ENCODE measurements around the gene USP53.

USP53 gene

GRCh38 chr4:119233750-119234149, 21.2 kb downstream of the USP53 start:
- no peak overlapping the region for H3K4me3 ChIP-seq (ENCODE audit: low read length)
- no peak for DNase-seq (ENCODE audit: low read depth)
- TF ChIP-seq CTCF (conservative IDR thresholded peaks at IDR 0.05; ENCODE audit: low read depth, low read length): no peak

GRCh38 chr4:119237201-119237600, 24.7 kb downstream of the USP53 start:
- no peak for TF ChIP-seq CTCF (conservative IDR thresholded peaks at IDR 0.05; ENCODE audit: low read depth, low read length)
- no peak for DNase-seq (ENCODE audit: low read depth)
- no peak overlapping the region for H3K4me3 ChIP-seq (ENCODE audit: low read length)

- TF ChIP-seq CTCF (conservative IDR thresholded peaks at IDR 0.05; ENCODE audit: low read depth, low read length): no peak
- DNase-seq (ENCODE audit: low read depth): no peak
- H3K4me3 ChIP-seq (ENCODE audit: low read length): no peak overlapping the region
Observed at GRCh38 chr4:119237642-119238041, 25.1 kb downstream of the USP53 start.

- DNase-seq (ENCODE audit: low read depth): no peak
- no peak for TF ChIP-seq CTCF (conservative IDR thresholded peaks at IDR 0.05; ENCODE audit: low read depth, low read length)
- H3K4me3 ChIP-seq (ENCODE audit: low read length): no peak overlapping the region
Observed at GRCh38 chr4:119238068-119238722, 25.7 kb downstream of the USP53 start.

- no peak overlapping the region for H3K4me3 ChIP-seq (ENCODE audit: low read length)
- DNase-seq (ENCODE audit: low read depth): no peak
- no peak for TF ChIP-seq CTCF (conservative IDR thresholded peaks at IDR 0.05; ENCODE audit: low read depth, low read length)
Observed at GRCh38 chr4:119240128-119240527, 27.6 kb downstream of the USP53 start.

- H3K4me3 ChIP-seq (ENCODE audit: low read length): no peak overlapping the region
- DNase-seq (ENCODE audit: low read depth): no peak
- TF ChIP-seq CTCF (conservative IDR thresholded peaks at IDR 0.05; ENCODE audit: low read depth, low read length): no peak
Observed at GRCh38 chr4:119240568-119240967, 28.1 kb downstream of the USP53 start.

GRCh38 chr4:119242417-119242816, 29.9 kb downstream of the USP53 start:
- no peak for TF ChIP-seq CTCF (conservative IDR thresholded peaks at IDR 0.05; ENCODE audit: low read depth, low read length)
- DNase-seq (ENCODE audit: low read depth): no peak
- H3K4me3 ChIP-seq (ENCODE audit: low read length): no peak overlapping the region
